Right atrium auricular region (tissue), 2 donors: Measurements from ENCODE around the gene LSG1. TPM values are rescaled to one million over a fixed set of nuclear protein-coding genes. Genes with fewer than 3 reads are reported as not detected.

ENCODE experiments used
- DNase-seq: peaks from one replicate; pipeline ENCODE4 v3.0.0-alpha.2; 2019; ENCODE audit warnings: low spot score
- H3K27ac ChIP-seq, 2 donors: fragments of 200-600 bp; sonication (generic); 1 replicate in 1 of 2; 2 replicates in 1 of 2; pipeline ENCODE4 v1.5.1; 2016 to 2019
- H3K27me3 ChIP-seq, 2 donors: fragments of 200-600 bp; sonication (generic); one replicate each; pipeline versions ENCODE4 v1.5.1 to v1.6.0; 2017 to 2019
- H3K36me3 ChIP-seq: fragments of 200-600 bp; sonication (generic); one replicate; pipeline ENCODE4 v1.5.1; 2016
- H3K4me1 ChIP-seq, 2 donors: fragments of 200-600 bp; sonication (generic); one replicate each; pipeline versions ENCODE4 v1.5.1 to v1.6.0; 2017 to 2019
- H3K4me3 ChIP-seq, 2 donors: fragments of 200-600 bp; sonication (generic); 1 replicate in 1 of 2; 2 replicates in 1 of 2; pipeline ENCODE4 v1.5.1; 2017 to 2019; ENCODE audit warnings: mild to moderate bottlenecking in 1 of 2, moderate library complexity in 1 of 2
- H3K9me3 ChIP-seq, 2 donors: fragments of 200-600 bp; sonication (generic); one replicate each; pipeline ENCODE4 v1.5.1; 2019
- CTCF ChIP-seq, 2 donors: fragments of 200-600 bp; sonication (generic); IDR thresholded peaks; one replicate each; pipeline ENCODE4 v1.5.1; 2019; ENCODE audit warnings: antibody characterized with exemption in 2 of 2
- total RNA-seq, 2 donors: library from RNA; depleted of rRNA; stranded (reverse); fragments of >200 nt; gene quantifications; one replicate each; pipeline ENCODE4 v1.1.0, GENCODE V29; 2016

The LSG1 gene
- total RNA-seq, 2 donors from 2014 or later, result 15.1 to 20.5 TPM

GRCh38 chr3:194618858-194619608 is 53.0 kb downstream of the LSG1 start:
- Histone ChIP-seq H3K27me3 (no peaks in the 10 kb centered on the region), H3K9me3 (no peaks in the 10 kb centered on the region), H3K27ac (no peak overlapping the region), H3K36me3 (no peaks in the 10 kb centered on the region), H3K4me3 (no peak overlapping the region), H3K4me1 (no peaks in the 10 kb centered on the region)
- no peak for TF ChIP-seq CTCF (IDR thresholded peaks at IDR 0.05)
- no peak for DNase-seq

- no peaks in the 10 kb centered on the region for H3K4me1 ChIP-seq
- H3K4me3 ChIP-seq, result no peak overlapping the region
- DNase-seq, result no peak
- H3K27ac ChIP-seq, result no peak overlapping the region
- H3K27me3 ChIP-seq, result no peaks in the 10 kb centered on the region
- no peaks in the 10 kb centered on the region for H3K9me3 ChIP-seq
- H3K36me3 ChIP-seq, result no peaks in the 10 kb centered on the region
- TF ChIP-seq CTCF (IDR thresholded peaks at IDR 0.05), result no peak
Observed at GRCh38 chr3:194617827-194618226, 54.2 kb downstream of the LSG1 start.

GRCh38 chr3:194617143-194617671 is 54.8 kb downstream of the LSG1 start:
- no peaks in the 10 kb centered on the region for H3K4me1 ChIP-seq
- no peaks in the 10 kb centered on the region for H3K9me3 ChIP-seq
- no peak overlapping the region for H3K4me3 ChIP-seq
- H3K27ac ChIP-seq, result no peak overlapping the region
- H3K36me3 ChIP-seq, result no peaks in the 10 kb centered on the region
- no peak for TF ChIP-seq CTCF (IDR thresholded peaks at IDR 0.05)
- no peak for DNase-seq
- H3K27me3 ChIP-seq, result no peaks in the 10 kb centered on the region

- no peaks in the 10 kb centered on the region for H3K36me3 ChIP-seq
- no peaks in the 10 kb centered on the region for H3K9me3 ChIP-seq
- no peak overlapping the region for H3K27ac ChIP-seq
- H3K4me3 ChIP-seq, result no peak overlapping the region
- no peaks in the 10 kb centered on the region for H3K4me1 ChIP-seq
- H3K27me3 ChIP-seq, result no peaks in the 10 kb centered on the region
- TF ChIP-seq CTCF (IDR thresholded peaks at IDR 0.05), result no peak
- DNase-seq, result no peak
Observed at GRCh38 chr3:194615226-194615625, 56.8 kb downstream of the LSG1 start.

GRCh38 chr3:194612221-194612620 is 59.8 kb downstream of the LSG1 start:
- Histone ChIP-seq H3K9me3 (no peaks in the 10 kb centered on the region), H3K27ac (no peak overlapping the region), H3K4me1 (no peaks in the 10 kb centered on the region), H3K36me3 (no peaks in the 10 kb centered on the region), H3K4me3 (no peak overlapping the region), H3K27me3 (no peaks in the 10 kb centered on the region)
- DNase-seq, result no peak
- TF ChIP-seq CTCF (IDR thresholded peaks at IDR 0.05), result no peak

GRCh38 chr3:194610689-194611088 is 61.3 kb downstream of the LSG1 start:
- Histone ChIP-seq H3K9me3 (no peaks in the 10 kb centered on the region), H3K4me1 (no peaks in the 10 kb centered on the region), H3K27me3 (no peaks in the 10 kb centered on the region), H3K36me3 (no peaks in the 10 kb centered on the region), H3K27ac (no peak overlapping the region), H3K4me3 (no peak overlapping the region)
- no peak for DNase-seq
- no peak for TF ChIP-seq CTCF (IDR thresholded peaks at IDR 0.05)
